Muscle of back (tissue), 11 donors: ENCODE measurements around the gene GALNT17. TPM values are rescaled to one million over a fixed set of nuclear protein-coding genes. Genes with fewer than 3 reads are reported as not detected.
A peak's percentile ranks its signal among the peaks of the same experiment; 100 is the strongest.

Source experiments
- DNase-seq, 3 donors: peaks; one replicate each; pipeline versions ENCODE4 v3.0.0 to v3.0.0-alpha.2; 2013
- polyA plus RNA-seq, 10 donors: library from polyadenylated mRNA; unstranded; fragments of 120-200 nt; gene quantifications; one replicate each; pipeline ENCODE4 v1.2.1, GENCODE V29; 2013; ENCODE audit not compliant: insufficient read length in 10 of 10

GALNT17 gene
- polyA plus RNA-seq, 10 donors: 26.9 to 44.8 (median 33.3) TPM

DNA sequence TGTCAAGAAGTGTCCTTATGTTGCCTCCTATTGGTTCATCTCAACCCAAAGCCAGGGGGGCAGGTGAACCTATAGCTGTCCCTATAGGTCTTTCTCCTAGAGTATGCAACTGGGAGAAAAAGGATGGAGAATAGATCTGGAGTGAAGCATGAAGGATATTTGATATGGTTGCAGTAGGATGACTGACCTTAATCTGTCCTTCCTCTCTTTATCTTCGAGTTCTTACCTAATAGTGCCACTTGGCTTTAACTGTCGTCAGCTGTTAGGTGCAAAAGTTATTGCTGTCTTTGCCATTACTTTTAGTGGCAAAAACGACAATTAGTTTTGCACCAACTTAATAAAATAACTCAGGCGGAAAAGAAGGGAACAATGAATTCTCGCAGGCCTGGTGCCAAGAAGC is 196.0 kb downstream of the GALNT17 start:
- no peak for DNase-seq

DNA sequence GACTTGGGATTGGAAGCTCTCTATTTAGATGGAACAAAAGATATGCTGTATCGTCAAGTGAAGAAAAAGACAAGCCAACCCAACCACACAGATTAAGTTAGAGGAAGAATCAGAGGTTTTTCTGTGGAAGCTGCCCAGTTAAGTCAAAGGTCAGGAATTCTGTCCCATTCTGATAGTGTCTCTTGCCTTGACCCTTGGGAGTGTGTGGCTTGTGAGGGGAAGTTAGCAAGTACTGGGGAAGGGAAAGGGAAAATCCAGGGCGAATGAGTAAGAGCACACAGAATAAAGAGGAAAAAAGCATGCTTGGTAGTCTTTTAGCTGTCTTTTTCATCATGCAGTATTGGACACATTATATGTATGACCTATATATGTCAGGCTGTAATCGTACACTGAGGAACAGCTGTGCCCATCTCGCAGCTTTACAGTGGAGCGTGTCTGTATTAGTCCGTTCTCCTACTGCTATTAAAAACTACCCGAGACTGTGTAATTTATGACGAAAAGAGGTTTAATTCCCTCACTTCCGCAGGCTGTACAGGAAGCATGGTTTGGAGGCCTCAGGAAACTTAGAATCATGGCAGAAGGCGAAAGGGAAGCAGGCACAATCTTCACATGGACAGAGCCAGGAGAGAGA is 197.2 kb downstream of the GALNT17 start:
- peak; percentile 36 to 50 (median 40) for DNase-seq

DNA sequence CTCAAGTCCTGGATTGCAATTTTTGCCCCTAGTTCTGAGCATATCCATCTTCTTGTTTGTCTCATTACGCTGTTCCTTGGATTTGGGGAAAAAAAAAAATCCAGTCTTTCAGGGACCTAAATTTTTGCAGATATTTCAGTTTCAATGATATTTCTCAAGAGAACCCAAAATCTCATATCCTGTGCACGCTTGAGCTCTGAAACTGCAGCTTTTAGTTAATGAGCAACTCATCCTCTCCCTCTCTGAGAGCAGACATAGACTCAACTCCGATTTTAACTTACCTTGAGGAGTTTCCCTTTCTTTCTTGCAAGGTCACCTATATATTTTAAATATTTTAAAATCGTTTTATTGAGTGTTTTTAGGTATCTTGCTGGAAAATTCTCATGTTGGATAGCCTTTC is 200.3 kb downstream of the GALNT17 start:
- no peak for DNase-seq

DNA sequence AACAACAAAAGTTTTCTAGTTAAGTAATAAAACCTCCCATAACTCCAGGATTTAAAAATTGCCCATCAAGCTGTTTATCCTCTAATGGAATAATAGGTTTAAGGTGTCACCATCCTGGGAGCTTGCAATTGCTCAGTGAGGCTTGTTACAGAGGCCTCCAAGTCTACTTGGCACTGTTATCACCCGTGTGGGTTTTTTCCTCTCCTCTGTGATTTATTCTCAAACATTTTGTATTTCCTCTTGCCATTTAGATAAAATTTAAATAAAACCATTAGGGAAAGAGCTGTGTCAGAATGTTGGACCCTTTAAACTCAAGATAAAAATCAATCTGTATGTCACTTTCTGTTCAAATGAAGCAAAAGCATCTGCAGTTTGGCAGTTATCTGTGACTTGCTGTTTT is 202.6 kb downstream of the GALNT17 start:
- DNase-seq: peak in 1 of 3 donors; percentile 40

DNA sequence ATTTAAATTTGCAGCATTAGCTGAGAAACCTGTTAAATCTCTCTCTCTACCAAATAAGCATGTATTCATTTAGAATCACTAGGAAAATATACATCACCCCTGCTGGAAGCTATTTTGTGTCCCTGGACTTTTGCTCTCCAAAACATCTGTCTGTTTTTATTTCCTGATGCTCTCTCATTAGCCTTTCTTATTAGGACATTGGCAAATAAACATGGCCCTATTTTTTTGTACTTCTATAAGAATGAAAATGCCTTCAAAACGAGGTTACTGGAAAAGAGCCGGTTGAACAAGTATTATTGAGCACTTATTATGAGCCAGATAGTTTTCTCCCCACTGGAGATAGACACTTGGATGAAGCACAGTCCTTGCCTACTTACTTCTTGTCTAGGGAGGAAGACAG is 206.9 kb downstream of the GALNT17 start:
- peak in 1 of 3 donors; percentile 50 for DNase-seq

DNA sequence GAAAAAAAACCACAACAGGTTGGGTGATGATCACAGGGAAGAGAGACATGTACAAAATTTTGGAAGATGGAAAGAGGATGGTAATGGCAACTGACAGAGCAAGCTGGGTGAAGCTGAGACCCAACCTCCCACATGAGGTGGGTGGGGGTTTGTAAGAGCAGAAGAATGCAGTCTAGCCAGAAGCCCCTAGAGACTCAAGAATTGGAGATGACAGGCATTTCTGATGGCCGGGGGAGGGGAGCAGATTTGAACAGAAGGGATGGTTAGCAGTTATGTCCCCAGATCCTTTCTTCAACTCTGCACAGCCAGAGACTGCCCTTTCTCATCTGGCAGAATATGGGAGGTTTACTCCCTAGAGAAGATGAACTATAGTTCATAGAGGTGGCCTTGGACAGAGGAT is 208.0 kb downstream of the GALNT17 start:
- DNase-seq: no peak

DNA sequence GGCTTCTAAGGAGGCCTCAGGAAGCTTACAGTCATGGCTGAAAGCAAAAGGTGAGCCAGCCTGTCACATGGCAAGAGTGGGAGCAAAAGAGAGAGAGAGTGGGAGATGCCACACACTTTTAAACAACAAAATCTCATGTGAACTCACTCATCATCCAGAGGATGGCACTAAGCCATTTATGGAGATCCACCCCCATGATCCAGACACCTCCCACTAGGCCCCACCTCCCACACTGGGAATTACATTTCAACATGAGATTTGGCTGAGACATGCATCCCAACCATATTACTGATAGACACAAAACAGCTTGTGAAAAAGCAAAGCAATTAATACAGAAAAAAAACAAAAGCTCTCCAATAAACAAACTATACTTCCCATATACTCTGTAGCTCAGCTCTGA is 210.3 kb downstream of the GALNT17 start:
- DNase-seq: no peak

DNA sequence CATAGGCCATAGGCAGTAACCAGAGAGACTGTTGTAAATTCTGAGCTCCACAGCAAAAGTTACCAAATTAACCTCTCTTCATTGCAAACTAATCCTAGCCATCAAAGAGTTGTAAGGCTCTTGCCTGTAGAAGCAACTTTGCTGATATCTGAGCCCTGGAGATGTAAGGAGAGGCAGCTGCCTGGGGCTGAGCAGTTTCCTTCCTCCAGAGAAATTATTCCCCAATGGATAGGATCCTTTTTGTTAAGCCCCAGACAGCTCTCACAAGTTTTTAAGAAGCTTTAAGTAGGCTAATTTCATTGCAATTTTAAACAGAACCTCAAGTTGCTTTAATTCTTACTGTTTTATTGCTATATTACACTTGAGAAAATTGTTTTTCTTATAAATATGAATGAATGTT is 211.1 kb downstream of the GALNT17 start:
- no peak for DNase-seq

DNA sequence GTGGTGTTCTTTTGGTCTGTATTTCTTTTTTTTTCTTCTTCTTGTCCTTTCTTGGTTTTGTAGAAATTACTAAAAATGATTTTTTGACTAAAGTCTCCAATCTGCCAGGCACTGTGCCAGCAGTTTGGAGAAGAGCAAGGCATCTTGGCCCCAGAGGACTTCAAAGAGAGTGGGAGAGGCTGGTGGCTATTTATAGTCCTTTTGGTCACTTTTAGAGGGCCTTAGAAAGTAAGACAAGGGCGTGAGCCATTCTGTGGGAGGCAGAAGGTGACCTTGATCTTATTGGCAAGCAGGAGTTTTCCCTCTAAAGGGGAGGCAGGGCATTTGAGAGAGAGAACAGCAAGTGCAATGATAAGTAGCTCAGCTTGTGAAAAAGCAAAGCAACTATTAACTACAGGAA is 211.9 kb downstream of the GALNT17 start:
- DNase-seq: no peak

DNA sequence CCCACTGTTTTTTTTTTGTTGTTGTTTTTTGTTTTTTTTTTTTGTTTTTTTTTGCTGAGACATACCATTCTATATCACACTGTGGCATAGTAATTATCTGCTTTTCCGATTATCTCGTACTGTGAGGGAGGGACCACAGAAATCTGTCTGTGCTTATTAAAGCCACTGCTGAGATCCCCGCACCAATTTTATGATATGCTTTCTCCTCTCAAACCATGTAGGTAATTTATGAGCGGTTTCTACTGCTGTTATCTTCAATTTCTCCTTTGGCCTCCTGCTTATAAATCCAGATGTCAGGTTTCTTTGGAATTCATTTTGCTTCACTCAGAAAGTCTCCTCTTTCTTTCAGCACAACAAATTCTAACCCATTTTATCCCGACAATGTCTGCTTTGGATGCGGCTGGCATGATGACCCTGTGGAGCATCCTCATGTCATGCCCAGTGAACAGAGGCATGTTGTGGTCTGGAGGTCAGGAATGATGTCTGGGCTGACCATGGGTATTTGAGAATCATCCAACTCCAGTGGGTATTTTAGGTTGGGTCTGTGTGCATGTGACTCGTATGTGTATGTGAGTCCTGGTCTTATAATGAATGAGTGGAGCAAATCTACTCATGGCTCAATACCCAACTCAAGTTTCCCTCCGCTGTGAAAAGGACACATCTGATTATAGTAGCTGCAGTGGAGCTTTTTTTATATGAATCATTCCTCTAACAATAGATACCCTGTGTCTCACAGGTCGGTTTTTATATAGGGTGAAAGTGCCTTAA is 213.4 kb downstream of the GALNT17 start:
- no peak for DNase-seq

DNA sequence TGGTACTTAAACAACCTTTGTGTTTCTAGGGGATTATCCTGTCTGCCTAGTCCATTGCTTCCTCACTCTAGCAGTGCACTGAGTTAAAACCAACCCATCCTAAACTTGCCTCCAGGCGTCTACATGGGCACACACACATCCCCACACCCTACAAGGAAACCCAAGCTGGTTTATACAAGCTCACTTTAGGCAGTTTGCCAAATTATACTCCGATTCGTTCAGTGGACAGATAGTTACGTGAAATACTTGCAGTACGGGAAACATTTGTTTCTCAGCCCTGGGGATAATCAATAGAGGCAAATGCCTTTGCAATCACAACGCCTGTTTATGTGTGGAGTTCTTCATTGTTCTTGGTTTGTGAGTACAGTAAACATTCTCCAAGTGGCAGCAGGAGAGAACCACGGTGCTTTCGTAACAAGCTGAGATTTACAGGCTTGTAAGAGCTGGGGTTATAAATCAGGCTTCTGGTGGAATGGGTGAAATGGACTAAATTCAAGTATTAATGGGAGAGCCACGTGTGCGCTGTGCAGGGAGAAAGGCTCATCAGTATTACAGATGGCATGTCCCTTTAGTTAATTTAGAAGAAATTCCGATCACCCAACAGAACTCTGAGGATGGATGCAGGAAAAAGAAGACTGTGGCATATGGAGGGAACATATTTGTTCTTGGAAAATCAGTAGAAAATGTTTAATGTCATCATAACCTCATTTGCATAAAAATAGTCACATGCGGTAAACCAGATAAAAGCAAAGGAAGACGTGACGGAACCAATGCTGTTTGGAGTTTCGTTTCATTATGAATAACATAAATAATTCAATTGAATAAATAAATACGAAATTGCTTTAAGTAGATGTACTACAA is 217.1 kb downstream of the GALNT17 start:
- peak in 2 of 3 donors; percentile 41 to 50 for DNase-seq

DNA sequence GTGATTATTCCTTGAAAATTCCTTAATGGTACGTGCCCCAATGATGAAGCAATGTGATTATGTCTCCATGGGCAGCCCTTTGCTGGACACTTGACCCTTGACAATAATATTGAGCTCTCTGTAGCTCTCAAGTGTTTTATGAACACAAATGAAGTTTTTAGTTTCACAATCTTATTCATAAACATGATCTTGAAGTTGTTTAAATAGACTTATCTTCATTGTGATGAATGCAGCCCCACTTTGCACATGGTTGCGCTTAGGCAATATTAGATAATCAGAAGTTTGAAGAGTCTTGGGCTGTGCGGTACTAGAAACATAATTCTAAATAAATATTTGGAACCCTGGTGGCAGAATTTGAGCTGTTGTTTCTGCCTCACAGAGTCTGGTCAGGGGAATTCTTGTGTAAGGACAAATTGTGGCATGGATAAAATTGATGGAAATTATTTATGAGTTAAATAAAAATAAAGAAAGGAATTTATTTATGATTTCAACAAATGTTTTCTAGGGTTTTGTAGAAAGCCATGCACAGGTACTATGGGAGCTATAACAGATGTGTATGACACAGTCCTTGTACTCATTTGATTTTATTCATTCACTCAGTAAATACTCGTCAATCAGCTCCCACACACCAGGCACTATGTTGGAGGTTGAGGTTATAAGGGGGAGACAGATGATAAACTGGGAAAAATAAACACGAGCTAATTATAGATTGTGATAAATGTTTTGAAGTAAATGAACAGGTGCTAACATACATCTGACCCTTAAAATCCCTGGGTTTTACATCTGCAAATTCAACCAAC is 217.9 kb downstream of the GALNT17 start:
- no peak for DNase-seq

DNA sequence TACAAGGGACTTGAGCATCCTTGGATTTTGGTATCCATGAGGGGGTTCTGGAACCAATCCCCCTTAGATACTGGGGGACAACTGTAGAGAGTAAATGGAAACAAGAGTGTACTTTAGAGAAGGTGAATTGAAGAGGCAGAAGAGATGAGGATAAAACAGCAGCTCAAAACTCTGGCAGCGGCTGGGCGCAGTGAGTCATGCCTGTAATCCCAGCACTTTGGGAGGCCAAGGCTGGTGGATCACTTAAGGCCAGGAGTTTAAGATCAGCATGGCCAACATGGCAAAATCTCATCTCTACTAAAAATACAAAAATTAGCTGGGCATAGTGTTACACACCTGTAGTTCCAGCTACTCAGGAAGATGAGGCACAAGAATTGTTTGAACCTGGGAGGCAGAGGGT is 218.7 kb downstream of the GALNT17 start:
- DNase-seq: no peak

DNA sequence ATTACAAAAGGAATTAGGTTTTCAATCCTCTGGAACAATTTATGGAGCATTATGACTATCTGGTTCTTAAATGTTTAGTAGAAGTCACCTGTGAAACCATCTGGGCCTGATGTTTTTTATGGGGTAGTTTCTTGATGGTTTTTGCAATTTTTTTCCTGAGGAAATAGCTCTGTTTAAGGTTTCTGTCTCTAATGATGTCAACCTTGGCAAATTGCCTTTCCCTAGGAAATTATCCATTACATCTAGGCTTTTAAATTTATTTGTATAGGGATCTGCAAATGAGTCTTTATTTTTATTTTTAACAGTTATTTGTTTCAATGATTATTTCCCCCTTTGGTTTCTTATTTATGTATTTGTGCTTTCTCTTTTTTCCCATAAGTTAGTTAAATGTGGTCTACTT is 222.8 kb downstream of the GALNT17 start:
- peak in 2 of 3 donors; percentile 66 to 74 for DNase-seq

DNA sequence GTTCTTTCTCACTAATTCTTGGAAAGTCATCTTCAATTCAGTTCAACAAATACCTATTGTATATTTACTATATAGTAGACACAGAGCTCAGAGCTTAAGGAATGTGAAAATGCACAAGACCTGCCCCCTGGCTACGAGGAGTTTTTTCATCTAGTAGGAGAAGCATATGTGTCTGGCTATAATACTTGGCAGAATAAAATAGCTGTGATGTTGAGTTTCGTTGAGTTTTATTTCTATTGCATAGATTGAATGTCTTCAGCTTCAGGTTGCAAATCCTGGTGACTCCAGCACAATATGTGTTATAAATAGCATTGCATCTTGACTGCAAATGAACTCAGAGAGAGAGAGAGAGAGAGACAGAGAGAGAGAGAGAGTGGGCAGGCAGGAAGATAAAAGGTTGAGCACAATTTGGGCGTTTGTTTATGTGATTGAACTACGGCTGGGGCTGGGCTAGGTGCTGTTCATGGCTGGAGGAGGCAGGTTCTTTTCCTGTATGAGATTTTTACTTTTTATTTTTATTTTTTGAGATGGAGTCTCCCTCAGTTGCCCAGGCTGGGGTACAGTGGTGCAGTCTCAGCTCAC is 229.6 kb downstream of the GALNT17 start:
- peak in 1 of 3 donors; percentile 36 for DNase-seq

DNA sequence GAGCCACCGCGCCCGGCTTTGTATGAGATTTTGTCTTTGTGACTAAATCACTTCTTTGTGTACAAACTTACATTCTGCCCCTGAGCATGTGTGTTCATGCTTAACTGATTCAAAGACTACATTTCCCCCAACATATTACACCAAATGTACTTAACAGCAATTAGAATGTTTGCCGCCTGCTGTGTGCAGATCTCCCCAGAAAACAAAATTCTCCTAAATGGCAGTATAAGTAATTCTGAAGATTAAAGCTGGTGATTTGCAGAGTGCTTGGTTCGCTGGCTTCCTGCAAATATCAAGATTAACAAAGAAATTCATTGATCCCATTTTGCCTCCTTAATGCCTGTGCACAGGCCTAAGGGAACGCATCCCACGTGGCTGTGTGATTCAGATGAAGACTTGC is 230.3 kb downstream of the GALNT17 start:
- DNase-seq: no peak

DNA sequence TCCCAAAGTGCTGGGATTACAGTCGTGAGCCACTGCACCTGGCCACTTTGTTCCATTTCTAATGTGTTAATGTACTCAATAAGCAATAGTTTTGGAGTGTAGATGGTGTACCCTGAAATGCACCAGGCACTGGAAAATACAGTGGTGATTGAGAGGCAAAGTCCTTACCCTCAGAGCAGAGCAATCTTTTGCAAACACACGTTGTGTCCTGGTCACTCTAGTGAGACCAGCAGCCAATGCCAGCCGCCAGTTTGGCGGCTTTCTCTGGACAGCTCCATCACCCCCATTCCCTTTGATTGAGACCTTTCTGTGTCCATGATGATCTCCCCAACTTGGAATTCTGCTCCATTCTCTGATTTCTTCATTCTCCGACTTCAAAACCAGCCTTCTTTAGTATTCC is 231.3 kb downstream of the GALNT17 start:
- DNase-seq: no peak

DNA sequence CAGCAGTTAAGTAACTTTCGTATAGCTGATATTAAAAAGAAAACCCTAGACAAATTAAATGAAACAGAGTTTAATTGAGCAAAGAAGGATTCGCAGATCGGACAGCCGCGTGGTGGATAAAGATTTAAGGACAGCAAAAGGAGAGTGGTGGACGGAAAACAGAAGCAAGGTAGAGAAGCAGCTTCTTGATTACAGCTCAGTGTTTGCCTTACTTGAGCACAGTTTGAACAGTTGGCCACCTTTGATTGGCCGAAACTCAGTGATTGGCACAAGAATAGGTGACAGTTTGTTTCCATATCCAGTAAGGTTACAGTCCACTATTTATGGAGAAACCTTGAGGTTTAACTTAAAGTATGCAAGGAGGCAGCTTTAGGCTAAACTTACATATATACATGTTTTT is 231.7 kb downstream of the GALNT17 start:
- no peak for DNase-seq

DNA sequence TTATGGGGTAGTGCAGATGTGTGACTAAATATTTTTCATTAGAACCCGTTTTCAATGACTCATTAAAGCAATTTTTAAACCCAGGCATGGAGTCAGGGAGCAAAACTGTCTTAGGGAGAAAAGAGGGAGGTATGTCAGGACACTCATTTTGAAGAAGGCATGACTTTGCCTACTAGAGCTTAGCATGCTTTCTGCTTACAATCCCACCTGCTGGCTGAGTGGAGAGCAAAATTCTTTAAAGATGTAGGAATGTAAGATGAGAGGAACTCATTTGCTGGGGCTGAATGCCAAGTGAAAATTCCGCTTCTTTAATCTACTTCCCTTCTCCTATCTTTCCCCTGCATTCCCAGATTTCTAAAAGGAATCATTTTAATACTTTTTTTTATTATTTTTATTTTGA is 232.6 kb downstream of the GALNT17 start:
- DNase-seq: peak in 1 of 3 donors; percentile 20

DNA sequence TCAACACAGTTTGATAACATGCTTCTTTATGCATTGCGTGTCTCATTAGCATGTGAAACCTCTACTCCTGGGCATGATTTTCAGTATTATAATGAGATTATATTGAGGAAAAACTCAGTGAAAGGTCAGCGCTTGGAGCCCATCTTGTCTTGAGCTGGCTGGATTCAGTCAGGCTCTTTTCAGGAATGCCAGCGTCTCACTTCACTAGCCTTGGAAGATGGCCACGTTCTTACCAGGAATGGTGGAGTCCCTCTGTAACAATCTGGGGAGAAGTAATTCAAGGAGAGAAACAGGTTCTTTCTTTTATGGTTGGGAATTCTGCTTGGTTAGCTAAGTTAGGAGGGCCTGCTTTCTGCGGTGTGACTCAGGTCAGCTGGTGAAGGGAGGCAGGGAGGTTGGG is 241.0 kb downstream of the GALNT17 start:
- no peak for DNase-seq

DNA sequence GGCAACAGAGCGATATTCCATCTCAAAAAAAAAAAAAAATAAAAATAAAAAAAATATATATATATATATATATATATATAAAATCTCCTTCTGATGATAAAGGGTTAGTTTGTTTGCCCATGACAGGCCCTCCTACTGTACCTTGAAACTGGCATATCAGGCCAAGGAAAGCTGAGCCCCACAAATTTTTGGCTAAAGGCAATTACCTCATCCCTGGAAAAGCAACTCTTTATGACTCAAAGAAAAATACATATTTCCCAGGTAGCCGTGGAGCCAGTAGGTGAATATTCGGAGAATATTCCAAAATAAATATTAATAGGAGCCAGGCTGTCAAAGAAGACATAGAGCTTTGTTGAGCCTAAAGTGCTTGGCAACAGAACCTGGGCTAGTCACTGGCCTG is 245.1 kb downstream of the GALNT17 start:
- no peak for DNase-seq
